SIG-M5 (cell line): ENCODE data around the gene UBL7.

Source experiments
- DNase-seq: peaks from one replicate; lab custom pipeline; 2025; lab: John Stamatoyannopoulos, UW

The UBL7 gene

GRCh38 chr15:74406992-74407705, 53.8 kb downstream of the UBL7 start:
- DNase-seq, result no peak

GRCh38 chr15:74406517-74406916, 54.4 kb downstream of the UBL7 start:
- DNase-seq, result no peak

- DNase-seq, result no peak
Observed at GRCh38 chr15:74405823-74406222, 55.1 kb downstream of the UBL7 start.

- DNase-seq, result no peak
Observed at GRCh38 chr15:74403991-74404563, 56.9 kb downstream of the UBL7 start.

GRCh38 chr15:74403588-74403919, 57.4 kb downstream of the UBL7 start:
- DNase-seq, result no peak

GRCh38 chr15:74402873-74403587, 57.9 kb downstream of the UBL7 start:
- no peak for DNase-seq

GRCh38 chr15:74402337-74402841, 58.6 kb downstream of the UBL7 start:
- DNase-seq, result no peak

- DNase-seq, result no peak
Observed at GRCh38 chr15:74400915-74401757, 59.8 kb downstream of the UBL7 start.

- peak; percentile 16 for DNase-seq
Observed at GRCh38 chr15:74400313-74400860, 60.6 kb downstream of the UBL7 start.

- DNase-seq, result peak; percentile 18
Observed at GRCh38 chr15:74399511-74400312, 61.2 kb downstream of the UBL7 start.

- DNase-seq, result no peak
Observed at GRCh38 chr15:74399100-74399499, 61.9 kb downstream of the UBL7 start.

GRCh38 chr15:74398183-74398582, 62.8 kb downstream of the UBL7 start:
- DNase-seq, result no peak

GRCh38 chr15:74397239-74398068, 63.5 kb downstream of the UBL7 start:
- DNase-seq, result no peak

GRCh38 chr15:74396445-74397238, 64.3 kb downstream of the UBL7 start:
- DNase-seq, result peak; percentile 35

GRCh38 chr15:74396146-74396438, 64.9 kb downstream of the UBL7 start:
- no peak for DNase-seq
